DND-41 (cell line): ENCODE results near the gene NPR3.

Experiments used
- CTCF ChIP-seq: IDR thresholded peaks from 2 replicates; pipeline ENCODE4 v1.5.1; 2012; ENCODE audit warnings: borderline replicate concordance, low read length, moderate library complexity, mild to moderate bottlenecking; ENCODE audit not compliant: poor library complexity, severe bottlenecking; ENCODE audit errors: extremely low read depth
- EZH2 ChIP-seq: IDR thresholded peaks from 3 replicates; pipeline ENCODE4 v1.6.1; 2012; ENCODE audit warnings: borderline replicate concordance, low read depth, mild to moderate bottlenecking, moderate library complexity, low read length, inconsistent platforms; ENCODE audit not compliant: severe bottlenecking

- TF ChIP-seq CTCF (no peak), EZH2 (no peak)
Observed at GRCh38 chr5:32803656-32804055, 92.5 kb downstream of the NPR3 start.
